HepG2 (cell line): ENCODE data around the gene ABCG4. TPM values are rescaled to one million over a fixed set of nuclear protein-coding genes. Genes with fewer than 3 reads are reported as not detected.

Experiments used
- ATAC-seq: fragments of 200-7000 bp; cut with Tn5 transposase; 3 replicates; pipeline ENCODE4 v1.9.1; 2020; ENCODE audit warnings: mild to moderate bottlenecking, moderate library complexity
- BruUV-seq: library from RNA; stranded (reverse); fragments of 400-500 nt; replicated peaks from 2 replicates; lab custom pipeline; 2021; lab: Mats Ljungman, UMichigan
- CTCF ChIA-PET: fragments of 300-600 bp; formaldehyde crosslinking; extraction: SDS; loops from one replicate; lab custom pipeline; 2021; ENCODE audit warnings: low total read pairs, inconsistent platforms, low intra/inter-chr PET ratio; lab: Yijun Ruan, JAX
- POLR2A ChIA-PET: fragments of 350-600 bp; sonication (Branson Sonifier 250); formaldehyde crosslinking; loops from one replicate; lab custom pipeline; 2020; ENCODE audit warnings: antibody characterized with exemption, inconsistent platforms; lab: Yijun Ruan, JAX
- DNase-seq: peaks from one replicate; pipeline ENCODE4 v3.0.0-alpha.2; 2015; ENCODE audit warnings: low spot score
- FAIRE-seq: peaks from 3 replicates; lab custom pipeline; 2011; peaks lifted over from hg19 to GRCh38; lab: Jason Lieb, UNC
- H2AFZ ChIP-seq: one replicate; pipeline ENCODE4 v1.6.1; 2011; ENCODE audit warnings: low read length, inconsistent platforms
- H3K27ac ChIP-seq: fragments of 300-600 bp; 3 replicates; pipeline ENCODE4 v1.8.0; 2011; ENCODE audit warnings: mixed run types, mild to moderate bottlenecking, mixed read lengths, low read length, inconsistent platforms; ENCODE audit not compliant: insufficient read depth; ENCODE audit errors: extremely low read length
- H3K27me3 ChIP-seq, 2 experiments: fragments of 200-600 bp in 1 of 2; 2 replicates in 1 of 2; 3 replicates in 1 of 2; pipeline versions ENCODE4 v1.6.0 to v1.8.0; 2011; ENCODE audit warnings: low read length in 2 of 2, mild to moderate bottlenecking in 2 of 2, moderate library complexity in 2 of 2, inconsistent platforms in 1 of 2; ENCODE audit not compliant: insufficient read depth in 2 of 2, control insufficient read depth in 1 of 2
- H3K36me3 ChIP-seq, 2 experiments: fragments of 200-600 bp in 1 of 2; replicated peaks in 1 of 2; 2 replicates in 1 of 2; 3 replicates in 1 of 2; pipeline versions ENCODE4 v1.5.1 to v1.8.0; 2011; ENCODE audit warnings: low read length in 2 of 2, inconsistent platforms in 1 of 2; ENCODE audit not compliant: insufficient read depth in 2 of 2, control insufficient read depth in 1 of 2
- H3K4me1 ChIP-seq: 2 replicates; pipeline ENCODE4 v1.5.1; 2012; ENCODE audit warnings: low read length, inconsistent platforms; ENCODE audit not compliant: insufficient read depth
- H3K4me2 ChIP-seq: 2 replicates; pipeline ENCODE4 v1.6.0; 2011; ENCODE audit warnings: low read depth, low read length, inconsistent platforms
- H3K4me3 ChIP-seq, 3 experiments: fragments of 200-600 bp in 1 of 3; sonication (generic), shearing (Covaris generic) in 1 of 3; replicated peaks in 1 of 3; 2 replicates each; pipeline ENCODE4 v1.5.1; 2011 to 2016; ENCODE audit warnings: low read length in 3 of 3, inconsistent platforms in 2 of 3, low read depth in 2 of 3, mild to moderate bottlenecking in 2 of 3, control low read depth in 1 of 3, mixed read lengths in 1 of 3; ENCODE audit not compliant: insufficient read depth in 1 of 3
- H3K79me2 ChIP-seq: one replicate; pipeline ENCODE4 v1.6.1; 2011; ENCODE audit warnings: low read length, inconsistent platforms; ENCODE audit not compliant: insufficient read depth
- H3K9ac ChIP-seq: 2 replicates; pipeline ENCODE4 v1.6.0; 2011; ENCODE audit warnings: mild to moderate bottlenecking, low read depth, low read length, inconsistent platforms; ENCODE audit not compliant: insufficient read depth
- H3K9me3 ChIP-seq: 2 replicates; pipeline ENCODE4 v1.5.1; 2012; ENCODE audit warnings: mild to moderate bottlenecking, low read length
- H4K20me1 ChIP-seq: 2 replicates; pipeline ENCODE4 v1.6.0; 2011; ENCODE audit warnings: inconsistent platforms, mild to moderate bottlenecking, low read length, moderate library complexity; ENCODE audit not compliant: insufficient read depth
- HNF4A ChIP-seq: sonication (generic); formaldehyde crosslinking; IDR thresholded peaks from 2 replicates; pipeline ENCODE4 v1.4.0; 2020; ENCODE audit warnings: missing genetic modification reagents
- SRF ChIP-seq: IDR thresholded peaks from 2 replicates; pipeline ENCODE4 v1.6.1; 2011; ENCODE audit warnings: mild to moderate bottlenecking, low read depth, low read length, moderate library complexity
- SRY ChIP-seq: sonication (generic); formaldehyde crosslinking; IDR thresholded peaks from 2 replicates; pipeline ENCODE4 v1.8.0; 2022; ENCODE audit warnings: mild to moderate bottlenecking, missing genetic modification reagents
- ZBTB40 ChIP-seq, 2 experiments: fragments of 450-650 bp in 1 of 2; sonication (generic) in 1 of 2; formaldehyde crosslinking in 1 of 2; IDR thresholded peaks; 2 replicates each; pipeline versions ENCODE4 v1.6.1 to v1.8.0; 2016 to 2022; ENCODE audit warnings: antibody characterized with exemption in 1 of 2, mild to moderate bottlenecking in 1 of 2, missing genetic modification reagents in 1 of 2
- WGBS: methylation state at CpG from one replicate; pipeline ENCODE4 v1.1.6; 2017; ENCODE audit warnings: low lambda C conversion rate; 5-methylcytosine and 5-hydroxymethylcytosine counted together
- in situ Hi-C: cut with HindIII; loops from 2 replicates; pipeline ENCODE4 v1.10.0; 2017; ENCODE audit warnings: low pct_unique_long_range_greater_than_20kb; ENCODE audit not compliant: extremely low pct_ligation_motif_present
- intact Hi-C: fragments of 100-400 bp; cut with micrococcal nuclease; formaldehyde crosslinking; loops from one replicate; pipeline ENCODE4 v1.10.0; 2022; ENCODE audit not compliant: unreplicated experiment
- polyA plus RNA-seq, 8 experiments: library from polyadenylated mRNA; depleted of rRNA in 3 of 8; stranded (reverse) in 7 of 8; unstranded in 1 of 8; fragments of >200 nt; fragmentation: Illumina TruSeq in 4 of 8; extraction: Trizol in 4 of 8; gene quantifications; 2 replicates each; pipeline versions ENCODE4 v1.2.1 to v1.2.3, GENCODE V29; 2011 to 2016; ENCODE audit warnings: low read depth in 4 of 8, missing spikeins in 1 of 8, mixed read lengths in 1 of 8; ENCODE audit not compliant: insufficient read depth in 1 of 8
- total RNA-seq, 5 experiments: library from RNA; depleted of rRNA; stranded (reverse); fragments of >200 nt; fragmentation: Illumina TruSeq; extraction: Trizol; gene quantifications; 2 replicates each; pipeline ENCODE4 v1.2.3, GENCODE V29; 2016; ENCODE audit warnings: low read depth in 1 of 5

The ABCG4 gene
- total and polyA plus RNA-seq, 2 of the 13 experiments (the other 11 are each of a cell fraction or from before 2014, with no cell fraction given), result not detected

GRCh38 chr11:119188887-119189286 is 40.0 kb downstream of the ABCG4 start:
- intact Hi-C loops (no loop called here), in situ Hi-C loops (no loop called here)
- no peak overlapping the region for H3K9ac ChIP-seq
- peaks cover 3 to 16% of the 10 kb centered on the region in 2 experiments for H3K27me3 ChIP-seq
- POLR2A ChIA-PET, result interaction anchor here (1.0 kb wide), 1 partner anchor 20 kb away, joined by 6 read pairs; the partner anchor contains the start of gene NLRX1
- H3K4me1 ChIP-seq, result peaks cover 33% of the 10 kb centered on the region
- TF ChIP-seq ZBTB40 (IDR thresholded peaks at IDR 0.05) (no peak), ZBTB40 (CRISPR knock-in tag; IDR thresholded peaks at IDR 0.05) (no peak), HNF4A (CRISPR knock-in tag) (no peak), SRY (no peak), SRF (no peak)
- no peaks in the 10 kb centered on the region for H3K79me2 ChIP-seq
- H3K27ac ChIP-seq, result no peak overlapping the region
- BruUV-seq, result no TSS peak
- no peaks in the 10 kb centered on the region for H3K9me3 ChIP-seq
- CTCF ChIA-PET, result no interaction called here
- DNase-seq (no peak), ATAC-seq (no peak), FAIRE-seq (no peak)
- 62% methylated on average over 8 of the region's 8 CpGs for WGBS
- H2AFZ ChIP-seq, result no peak overlapping the region
- no peak overlapping the region for H3K4me3 ChIP-seq
- no peak overlapping the region for H3K4me2 ChIP-seq
- H3K36me3 ChIP-seq, result no peaks in the 10 kb centered on the region
- no peaks in the 10 kb centered on the region for H4K20me1 ChIP-seq
